ENCODE measurements around the gene DUSP11. TPM values are rescaled to one million over a fixed set of nuclear protein-coding genes. Genes with fewer than 3 reads are reported as not detected.

DUSP11 gene
- total and polyA plus RNA-seq, 2 of the 13 experiments (the other 11 are each of a cell fraction or from before 2014, with no cell fraction given) = 30.5 to 36.2 TPM

GRCh38 chr2:73736855-73737779, 42.8 kb downstream of the DUSP11 start, which contains the start of gene TPRKB (continued):
- TF ChIP-seq SKIL (CRISPR knock-in tag; IDR thresholded peaks at IDR 0.05; ENCODE audit: borderline replicate concordance) = peak; percentile 7; the same call in 1 of the 2 replicates
- TF ChIP-seq ZNF776 (CRISPR knock-in tag; IDR thresholded peaks at IDR 0.05) = peak; percentile 60
- TF ChIP-seq ZNF337 (CRISPR knock-in tag; IDR thresholded peaks at IDR 0.05; ENCODE audit: borderline replicate concordance, low read depth) = peak; percentile 44; the same call in 1 of the 2 replicates
- TF ChIP-seq ARNT2 (CRISPR knock-in tag; IDR thresholded peaks at IDR 0.05; ENCODE audit: low read depth) = no peak
- TF ChIP-seq ZNF703 (CRISPR knock-in tag; IDR thresholded peaks at IDR 0.05; ENCODE audit: borderline replicate concordance) = no peak; the same call in 1 of the 2 replicates
- TF ChIP-seq ZNF562 (CRISPR knock-in tag; IDR thresholded peaks at IDR 0.05; ENCODE audit: borderline replicate concordance) = 0 out of 2 replicates have a peak, but pooled peaks have one; percentile 51
- TF ChIP-seq WIZ (CRISPR knock-in tag; IDR thresholded peaks at IDR 0.05) = peak; percentile 100
- peak; percentile 100 for TF ChIP-seq HINFP (CRISPR knock-in tag; IDR thresholded peaks at IDR 0.05; ENCODE audit: low read depth)
- TF ChIP-seq BCL3 (CRISPR knock-in tag; IDR thresholded peaks at IDR 0.05) = peak; percentile 88
- no peak for TF ChIP-seq ZNF251 (CRISPR knock-in tag; IDR thresholded peaks at IDR 0.05)
- TF ChIP-seq ZBTB43 (CRISPR knock-in tag; conservative IDR thresholded peaks at IDR 0.05) = 0 out of 2 replicates have a peak, but pooled peaks have one; percentile 24
- peak; percentile 88 for TF ChIP-seq ERF (CRISPR knock-in tag; IDR thresholded peaks at IDR 0.05)
- TF ChIP-seq DRAP1 (CRISPR knock-in tag; IDR thresholded peaks at IDR 0.05) = peak; percentile 78
- TF ChIP-seq RAD21 (CRISPR knock-in tag; IDR thresholded peaks at IDR 0.05) = peak; percentile 33; the same call in 1 of the 2 replicates
- peak; percentile 99 for TF ChIP-seq ZNF33B (CRISPR knock-in tag; IDR thresholded peaks at IDR 0.05)
- no peak for TF ChIP-seq HHEX (CRISPR knock-in tag; IDR thresholded peaks at IDR 0.05)
